Heart right ventricle (tissue), 16 donors: ENCODE measurements around the gene CAVIN4. TPM values are rescaled to one million over a fixed set of nuclear protein-coding genes. Genes with fewer than 3 reads are reported as not detected.

Source experiments
- ATAC-seq, 8 donors: fragments of 200-7000 bp; cut with Tn5 transposase; one replicate each; pipeline ENCODE4 v1.9.1; 2020; ENCODE audit warnings: mild to moderate bottlenecking in 8 of 8, moderate library complexity in 8 of 8, moderate number of reproducible peaks in 1 of 8
- DNase-seq, 2 donors: peaks; one replicate each; pipeline ENCODE4 v3.0.0-alpha.2; 2020
- H3K27ac ChIP-seq, 10 donors: fragments of 200-600 bp; sonication (generic) in 2 of 10; one replicate each; pipeline versions ENCODE4 v1.5.0 to v1.8.0; 2020 to 2022; ENCODE audit warnings: mild to moderate bottlenecking in 3 of 10
- H3K27me3 ChIP-seq, 7 donors: fragments of 200-600 bp; one replicate each; pipeline ENCODE4 v1.8.0; 2021 to 2022; ENCODE audit warnings: mild to moderate bottlenecking in 2 of 7
- H3K36me3 ChIP-seq, 9 donors: fragments of 200-600 bp; sonication (generic) in 1 of 9; one replicate each; pipeline versions ENCODE4 v1.5.0 to v1.8.0; 2020 to 2022; ENCODE audit warnings: mild to moderate bottlenecking in 2 of 9
- H3K4me1 ChIP-seq, 9 donors: fragments of 200-600 bp; sonication (generic) in 1 of 9; one replicate each; pipeline versions ENCODE4 v1.5.0 to v1.8.0; 2020 to 2022; ENCODE audit warnings: mild to moderate bottlenecking in 4 of 9
- H3K4me3 ChIP-seq, 10 donors: fragments of 200-600 bp; sonication (generic) in 2 of 10; one replicate each; pipeline versions ENCODE4 v1.5.0 to v1.8.0; 2020 to 2022; ENCODE audit warnings: mild to moderate bottlenecking in 7 of 10, moderate library complexity in 2 of 10
- H3K9me3 ChIP-seq, 11 donors: fragments of 200-600 bp in 10 of 11; sonication (generic) in 2 of 11; one replicate each; pipeline versions ENCODE4 v1.5.0 to v1.8.0; 2013 to 2022; ENCODE audit warnings: mild to moderate bottlenecking in 2 of 11, control low read depth in 1 of 11, moderate library complexity in 1 of 11
- WGBS, 2 donors: extraction: QIAGEN DNeasy Blood & Tissue Kit; methylation state at CpG; one replicate each; pipeline ENCODE4 v1.1.7; 2013; ENCODE audit warnings: inconsistent platforms in 1 of 2; 5-methylcytosine and 5-hydroxymethylcytosine counted together
- intact Hi-C, 10 donors: fragments of 100-400 bp; cut with DNase I; formaldehyde crosslinking; loops; one replicate each; pipeline versions ENCODE4 v1.11.1 to v1.14.2; 2022
- polyA plus RNA-seq, 2 donors: library from polyadenylated mRNA; stranded (reverse); fragments of 200-250 nt; gene quantifications; one replicate each; pipeline ENCODE4 v1.2.3, GENCODE V29; 2013
- total RNA-seq, 10 donors: library from RNA; stranded (reverse); fragmentation: NEBNext Ultra II Directional in 3 of 10; extraction: Animal tissue kit (Norgen Biotek cat#: 25700) in 3 of 10; gene quantifications; one replicate each; pipeline versions ENCODE4 v1.2.1 to v1.2.4, GENCODE V29; 2021 to 2023
- TF ChIP-seq, protein P1 (sequence below), 9 donors: fragments of 200-600 bp; sonication (generic) in 2 of 9; IDR thresholded peaks; one replicate each; pipeline versions ENCODE4 v1.5.0 to v1.8.0; 2021 to 2022; ENCODE audit warnings: antibody characterized with exemption in 9 of 9, mild to moderate bottlenecking in 5 of 9, moderate library complexity in 1 of 9
- donor health status: Arrhythmogenic right ventricular cardiomyopathy.
- donor health status: ischemic (EF 13 %, LVEDD 7.1; RV severe dilation, severe dysfunction).
- donor health status: healthy with polysubstance abuse.
- donor health status: DM: no; HTN: yes; CAD: no.
- donor health status: DM: no; HTN: no; CAD: no.
- donor health status: ischemic (EF 25% LVEDD 6.9; RV normal size, moderate dysfunction).
- donor health status: ischemic (EF 25% LVEDD 5.7; RV mildly dilated, moderate dysfunction).
- donor health status: healthy.
- donor health status: DM: yes; HTN: yes; CAD: no.
- donor health status: Ischemic cardiomyopathy.
- donor health status: ischemic (EF 35%, LVEDD 5.7; RV mildly dilated, moderate dysfunction).
- donor health status: nonischemic (EF 11% LVEDD 7.7; RV severe dilation, severe dysfunction).
- donor health status: DM: yes; HTN: yes; CAD: no.
- donor health status: PGD.
- donor health status: ischemic (EF 29% LVEDD 5.4; RV normal size, mild dysfunction).
- donor health status: nonischemic (EF 23%, LVEDD 6.1; RV moderate dilation, normal function).

The CAVIN4 gene
- total and polyA plus RNA-seq, 12 donors, result 13.0 to 132 (median 66.4) TPM

DNA sequence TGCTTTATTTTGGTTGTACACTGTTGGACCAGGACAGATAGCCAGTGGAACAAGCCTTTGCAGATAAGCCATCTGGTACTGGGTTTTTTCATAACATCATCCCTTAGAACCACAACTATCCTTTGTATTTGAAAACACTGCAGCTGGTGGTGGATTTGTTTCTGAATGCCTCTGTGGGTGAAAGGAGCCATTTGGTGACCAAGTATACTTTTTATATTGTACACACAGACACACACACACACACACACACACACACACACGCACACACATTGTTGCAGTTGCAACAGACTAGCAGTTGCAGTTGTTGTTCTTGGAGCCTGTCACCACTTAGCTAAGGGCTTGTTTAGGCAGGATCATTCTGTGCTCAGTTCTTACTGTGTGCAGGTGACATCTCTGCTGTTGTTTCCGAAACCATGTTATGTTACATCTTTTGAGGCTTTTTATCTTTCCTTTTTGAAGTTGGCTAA is 22.9 kb upstream of the CAVIN4 start:
- 77 to 91% methylated on average over 2 of the region's 2 CpGs for WGBS, 2 donors
- Histone ChIP-seq H3K27ac (no peak overlapping the region), H3K4me3 (no peak overlapping the region), H3K27me3 (no peaks in the 10 kb centered on the region), H3K4me1 (no peaks in the 10 kb centered on the region), H3K9me3 (no peaks in the 10 kb centered on the region), H3K36me3 (no peaks in the 10 kb centered on the region)
- intact Hi-C loops, result no loop called here
- TF ChIP-seq, protein P1, sequence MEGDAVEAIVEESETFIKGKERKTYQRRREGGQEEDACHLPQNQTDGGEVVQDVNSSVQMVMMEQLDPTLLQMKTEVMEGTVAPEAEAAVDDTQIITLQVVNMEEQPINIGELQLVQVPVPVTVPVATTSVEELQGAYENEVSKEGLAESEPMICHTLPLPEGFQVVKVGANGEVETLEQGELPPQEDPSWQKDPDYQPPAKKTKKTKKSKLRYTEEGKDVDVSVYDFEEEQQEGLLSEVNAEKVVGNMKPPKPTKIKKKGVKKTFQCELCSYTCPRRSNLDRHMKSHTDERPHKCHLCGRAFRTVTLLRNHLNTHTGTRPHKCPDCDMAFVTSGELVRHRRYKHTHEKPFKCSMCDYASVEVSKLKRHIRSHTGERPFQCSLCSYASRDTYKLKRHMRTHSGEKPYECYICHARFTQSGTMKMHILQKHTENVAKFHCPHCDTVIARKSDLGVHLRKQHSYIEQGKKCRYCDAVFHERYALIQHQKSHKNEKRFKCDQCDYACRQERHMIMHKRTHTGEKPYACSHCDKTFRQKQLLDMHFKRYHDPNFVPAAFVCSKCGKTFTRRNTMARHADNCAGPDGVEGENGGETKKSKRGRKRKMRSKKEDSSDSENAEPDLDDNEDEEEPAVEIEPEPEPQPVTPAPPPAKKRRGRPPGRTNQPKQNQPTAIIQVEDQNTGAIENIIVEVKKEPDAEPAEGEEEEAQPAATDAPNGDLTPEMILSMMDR (IDR thresholded peaks at IDR 0.05), result no peak
- ATAC-seq (no peak), DNase-seq (no peak)

DNA sequence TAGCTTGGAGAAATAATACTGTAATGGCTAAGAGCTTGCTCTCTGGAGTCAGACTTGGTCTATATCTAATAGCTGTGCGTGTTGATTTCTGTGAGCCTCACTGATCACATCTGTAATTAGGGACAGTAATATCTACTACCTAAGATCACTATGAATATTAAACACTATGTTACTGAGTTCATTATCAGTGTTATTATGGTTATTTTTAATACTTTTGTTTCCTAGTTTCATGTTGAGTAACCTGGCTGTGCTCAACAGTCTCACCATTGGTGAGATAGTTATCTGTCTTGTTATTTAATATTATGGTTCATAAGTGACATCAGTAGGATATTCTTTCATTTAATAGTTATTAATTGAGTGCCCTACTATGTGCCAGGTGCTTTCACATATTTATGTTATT is 22.4 kb upstream of the CAVIN4 start:
- no peak overlapping the region for H3K4me3 ChIP-seq
- TF ChIP-seq, protein P1 (IDR thresholded peaks at IDR 0.05), result no peak
- DNase-seq, result no peak
- no peak overlapping the region for H3K27ac ChIP-seq
- intact Hi-C loops, result no loop called here
- WGBS, 2 donors, result 93 to 95% methylated on average over 1 of the region's 1 CpG
- no peaks in the 10 kb centered on the region for H3K27me3 ChIP-seq
- H3K36me3 ChIP-seq, result no peaks in the 10 kb centered on the region
- no peak for ATAC-seq
- H3K4me1 ChIP-seq, result no peaks in the 10 kb centered on the region
- H3K9me3 ChIP-seq, result no peaks in the 10 kb centered on the region

DNA sequence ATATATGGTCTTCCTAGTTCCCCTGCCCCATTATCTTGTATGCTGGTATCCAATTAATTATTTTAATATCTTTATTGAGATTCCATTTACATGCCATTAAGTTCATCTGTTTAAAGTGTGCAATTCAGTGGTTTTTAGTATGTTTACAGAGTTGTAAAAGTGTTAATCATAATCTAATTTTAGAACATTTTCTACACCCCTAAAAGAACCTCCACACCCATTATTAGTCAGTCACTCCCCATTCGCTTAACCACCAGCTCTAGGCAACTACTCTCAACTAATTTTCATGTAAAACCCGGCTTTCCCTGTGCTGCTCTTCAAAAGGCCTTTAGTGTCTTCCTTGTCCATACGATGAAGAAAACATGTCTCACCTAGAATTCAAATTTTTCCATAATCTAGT is 20.8 kb upstream of the CAVIN4 start:
- Histone ChIP-seq H3K4me1 (no peaks in the 10 kb centered on the region), H3K27me3 (no peaks in the 10 kb centered on the region), H3K36me3 (no peaks in the 10 kb centered on the region), H3K4me3 (no peak overlapping the region), H3K9me3 (no peaks in the 10 kb centered on the region), H3K27ac (no peak overlapping the region)
- ATAC-seq (no peak), DNase-seq (no peak)
- intact Hi-C loops, result no loop called here
- 95 to 96% methylated on average over 3 of the region's 3 CpGs for WGBS, 2 donors
- TF ChIP-seq, protein P1 (IDR thresholded peaks at IDR 0.05), result no peak

DNA sequence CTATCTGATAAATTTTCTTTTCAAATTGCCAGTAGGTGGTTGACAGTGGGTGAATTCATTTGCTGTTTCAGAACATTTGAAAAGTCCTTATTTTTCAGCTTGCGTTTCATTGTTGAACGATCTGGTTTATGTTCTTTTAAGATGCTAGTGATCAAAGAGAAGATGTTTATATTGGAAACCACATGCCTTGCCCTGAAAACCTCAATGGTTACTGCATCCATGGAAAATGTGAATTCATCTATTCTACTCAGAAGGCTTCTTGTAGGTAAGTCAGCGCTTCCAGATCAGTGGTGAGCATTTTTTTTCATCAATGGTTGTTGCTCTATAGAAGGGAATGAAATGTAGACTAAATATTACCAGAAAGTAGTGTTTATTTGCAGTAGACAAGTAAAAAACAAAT is 16.6 kb upstream of the CAVIN4 start:
- H3K4me1 ChIP-seq, result no peaks in the 10 kb centered on the region
- H3K27ac ChIP-seq, result no peak overlapping the region
- intact Hi-C loops, result loop anchor here in 3 of 10 donors (10.0 kb wide), 1 partner anchor 46 kb away; no protein-coding TSS in a partner anchor
- TF ChIP-seq, protein P1 (IDR thresholded peaks at IDR 0.05), result no peak
- ATAC-seq (no peak), DNase-seq (no peak)
- H3K4me3 ChIP-seq, result no peak overlapping the region
- H3K9me3 ChIP-seq, result no peaks in the 10 kb centered on the region
- 94 to 97% methylated on average over 3 of the region's 3 CpGs for WGBS, 2 donors
- H3K36me3 ChIP-seq, result no peaks in the 10 kb centered on the region
- no peaks in the 10 kb centered on the region for H3K27me3 ChIP-seq
